Kidney (tissue), 22 donors: ENCODE data around the gene ZNF197. TPM values are rescaled to one million over a fixed set of nuclear protein-coding genes. Genes with fewer than 3 reads are reported as not detected.
"Not testable (repeated sequence)": the region's sequence is repeated elsewhere in the genome, so short reads cannot be mapped to it uniquely, and the experiment has no call there.

ENCODE experiments used
- DNase-seq, 5 donors: peaks; one replicate each; pipeline ENCODE4 v3.0.0-alpha.2; 2013 to 2020
- FAIRE-seq: peaks from 2 replicates; lab custom pipeline; 2012; peaks lifted over from hg19 to GRCh38; lab: Jason Lieb, UNC
- H3K27ac ChIP-seq, 2 donors: one replicate each; pipeline ENCODE4 v1.7.0; 2013; ENCODE audit warnings: low read depth in 2 of 2, low read length in 2 of 2, inconsistent platforms in 1 of 2
- H3K27me3 ChIP-seq: one replicate; pipeline ENCODE4 v1.7.1; 2013; ENCODE audit warnings: low read length, inconsistent platforms; ENCODE audit not compliant: control insufficient read depth, insufficient read depth
- H3K36me3 ChIP-seq, 3 donors: one replicate each; pipeline versions ENCODE4 v1.7.0 to v1.7.1; 2013; ENCODE audit warnings: low read length in 3 of 3, control low read depth in 1 of 3, inconsistent platforms in 1 of 3; ENCODE audit not compliant: insufficient read depth in 3 of 3, control insufficient read depth in 2 of 3
- H3K4me1 ChIP-seq, 3 donors: one replicate each; pipeline versions ENCODE4 v1.7.0 to v1.7.1; 2013; ENCODE audit warnings: low read length in 3 of 3, inconsistent platforms in 1 of 3, low read depth in 1 of 3; ENCODE audit not compliant: control insufficient read depth in 2 of 3, insufficient read depth in 2 of 3
- H3K4me3 ChIP-seq, 3 donors: one replicate each; pipeline versions ENCODE4 v1.7.0 to v1.8.1; 2013; ENCODE audit warnings: low read length in 3 of 3, control low read depth in 1 of 3, inconsistent platforms in 1 of 3
- H3K9ac ChIP-seq, 3 donors: one replicate each; pipeline versions ENCODE4 v1.7.0 to v1.7.1; 2013; ENCODE audit warnings: low read length in 3 of 3, control low read depth in 1 of 3, inconsistent platforms in 1 of 3
- H3K9me3 ChIP-seq, 3 donors: one replicate each; pipeline versions ENCODE4 v1.7.0 to v1.7.1; 2013; ENCODE audit warnings: low read length in 3 of 3, control low read depth in 1 of 3, inconsistent platforms in 1 of 3; ENCODE audit not compliant: control insufficient read depth in 2 of 3, insufficient read depth in 1 of 3
- CTCF ChIP-seq: IDR thresholded peaks from 3 replicates; pipeline ENCODE4 v1.5.1; 2012; ENCODE audit warnings: mild to moderate bottlenecking, moderate library complexity, borderline replicate concordance; ENCODE audit not compliant: insufficient read depth; ENCODE audit errors: extremely low read depth
- intact Hi-C: fragments of 100-400 bp; cut with DNase I; formaldehyde crosslinking; loops from one replicate; pipeline ENCODE4 v1.11.1; 2022
- long read RNA-seq, 10 donors: library from polyadenylated mRNA in 1 of 10; unstranded in 1 of 10; transcript quantifications; one replicate each; pipeline ENCODE4 v2.0.0 and lab custom pipeline, GENCODE V29; 2021 to 2026
- polyA plus RNA-seq: library from polyadenylated mRNA; stranded (reverse); fragments of 350-450 nt; fragmentation: Illumina TruSeq; extraction: RNeasy Lipid Tissue Mini Kit (QIAGEN cat#74804); gene quantifications from one replicate; pipeline ENCODE4 v1.2.3, GENCODE V29; 2014; ENCODE audit warnings: low read depth, low replicate concordance; ENCODE audit not compliant: insufficient read depth
- total RNA-seq: library from RNA; stranded (reverse); fragmentation: NEBNext Ultra II Directional; extraction: Animal tissue kit (Norgen Biotek cat#: 25700); gene quantifications from one replicate; pipeline ENCODE4 v1.2.1, GENCODE V29; 2021
- donor health status: control.
- donor health status: control.
- donor health status: control.
- donor health status: control.
- donor health status: control.
- donor health status: DM: yes; HTN: yes; CAD: no.
- donor health status: Normal renal cell carcinoma (clear cell type).

The ZNF197 gene
- total RNA-seq (19.3 TPM), polyA plus RNA-seq (6.1 TPM)
- long read RNA-seq, donor 1, full-length matches to known transcripts: 2 of 2 reads
- long read RNA-seq, donor 1, partial matches to known transcripts: 0 of 2 reads
- long read RNA-seq, donor 1, other reads (novel, unspliced or antisense): 0 of 2 reads
- long read RNA-seq, donor 2, partial matches to known transcripts: 0 of 2 reads
- long read RNA-seq, donor 2, other reads (novel, unspliced or antisense): 0 of 2 reads
- long read RNA-seq, donor 3, partial matches to known transcripts: 13 of 15 reads
- long read RNA-seq, donor 3, other reads (novel, unspliced or antisense): 0 of 15 reads
- long read RNA-seq, donor 4, partial matches to known transcripts: 0 of 1 reads
- long read RNA-seq, donor 4, other reads (novel, unspliced or antisense): 0 of 1 reads
- long read RNA-seq, donor 5: 0 reads
- long read RNA-seq, donor 6, full-length matches to known transcripts: 2 of 2 reads
- long read RNA-seq, donor 6, partial matches to known transcripts: 0 of 2 reads
- long read RNA-seq, donor 6, other reads (novel, unspliced or antisense): 0 of 2 reads
- long read RNA-seq, donor 7, partial matches to known transcripts: 0 of 7 reads
- long read RNA-seq, donor 7, other reads (novel, unspliced or antisense): 4 of 7 reads
- long read RNA-seq, donor 8, full-length matches to known transcripts: 3 of 11 reads
- long read RNA-seq, donor 8, partial matches to known transcripts: 8 of 11 reads
- long read RNA-seq, donor 8, other reads (novel, unspliced or antisense): 0 of 11 reads
- long read RNA-seq, donor 9, full-length matches to known transcripts: 2 of 2 reads
- long read RNA-seq, donor 9, partial matches to known transcripts: 0 of 2 reads
- long read RNA-seq, donor 9, other reads (novel, unspliced or antisense): 0 of 2 reads
- long read RNA-seq, donor 10, partial matches to known transcripts: 14 of 16 reads
- long read RNA-seq, donor 10, other reads (novel, unspliced or antisense): 0 of 16 reads

- peak within 1 kb of the TSS in 1 of 2 donors; percentile 56 for H3K27ac ChIP-seq
- no peaks in the 10 kb centered on the region for H3K9me3 ChIP-seq
- H3K27me3 ChIP-seq: no peaks in the 10 kb centered on the region
- H3K4me1 ChIP-seq: peaks cover 0 to 10% (median 2%) of the 10 kb centered on the region in 3 donors
- DNase-seq: peak; percentile 91 to 97 (median 94)
- H3K4me3 ChIP-seq: peak within 1 kb of the TSS; percentile 73 to 83 (median 74)
- no peak for FAIRE-seq
- peak; percentile 31 for TF ChIP-seq CTCF
- peak within 1 kb of the TSS; percentile 50 to 80 (median 57) for H3K9ac ChIP-seq
- intact Hi-C loops: no loop called here
- no peaks in the 10 kb centered on the region for H3K36me3 ChIP-seq
Measured at GRCh38 chr3:44624749-44625480, at the start of gene ZNF197. TSS of gene ZNF197 (plus strand) at chr3:44625036. CDS start at chr3:44629155, 4,119 bp downstream.

GRCh38 chr3:44576613-44577012 is 48.2 kb upstream of the ZNF197 start:
- Histone ChIP-seq H3K36me3 (peaks cover 0 to 4% (median 2%) of the 10 kb centered on the region in 3 donors), H3K4me1 (no peaks in the 10 kb centered on the region), H3K27me3 (no peaks in the 10 kb centered on the region), H3K4me3 (no peak overlapping the region), H3K9ac (no peak overlapping the region), H3K27ac (no peak overlapping the region), H3K9me3 (peaks cover 0 to 11% (median 0%) of the 10 kb centered on the region in 3 donors)
- DNase-seq (no peak), FAIRE-seq (no peak)
- intact Hi-C loops: no loop called here
- no peak for TF ChIP-seq CTCF

- H3K36me3 ChIP-seq, intact Hi-C loops, H3K27ac ChIP-seq, H3K4me3 ChIP-seq, H3K27me3 ChIP-seq, H3K9ac ChIP-seq, DNase-seq, FAIRE-seq, H3K4me1 ChIP-seq: not testable (repeated sequence)
- peaks cover 0 to 11% (median 0%) of the 10 kb centered on the region in 3 donors for H3K9me3 ChIP-seq
Measured at GRCh38 chr3:44577354-44577952, 47.4 kb upstream of the ZNF197 start.

- H3K4me3 ChIP-seq, DNase-seq, intact Hi-C loops, FAIRE-seq, H3K27me3 ChIP-seq, H3K9ac ChIP-seq, H3K4me1 ChIP-seq, H3K9me3 ChIP-seq, H3K27ac ChIP-seq, H3K36me3 ChIP-seq: not testable (repeated sequence)
Measured at GRCh38 chr3:44578316-44578715, 46.5 kb upstream of the ZNF197 start.

GRCh38 chr3:44578924-44579515 is 45.8 kb upstream of the ZNF197 start:
- H3K27ac ChIP-seq, H3K4me3 ChIP-seq, H3K36me3 ChIP-seq, intact Hi-C loops, H3K4me1 ChIP-seq, FAIRE-seq, H3K9me3 ChIP-seq, H3K9ac ChIP-seq, H3K27me3 ChIP-seq: not testable (repeated sequence)
- peak in 1 of 5 donors; percentile 53 for DNase-seq
